Panc1 (cell line): ENCODE measurements around the gene ASTN2. TPM values are rescaled to one million over a fixed set of nuclear protein-coding genes. Genes with fewer than 3 reads are reported as not detected.
"Not testable (repeated sequence)": the region's sequence is repeated elsewhere in the genome, so short reads cannot be mapped to it uniquely, and the experiment has no call there.

Experiments used
- ATAC-seq: fragments of 200-7000 bp; cut with Tn5 transposase; 2 replicates; pipeline ENCODE4 v1.9.1; 2020; ENCODE audit warnings: mild to moderate bottlenecking, moderate library complexity
- BruUV-seq: library from RNA; stranded (reverse); fragments of 400-500 nt; replicated peaks from 2 replicates; lab custom pipeline; 2021; lab: Mats Ljungman, UMichigan
- CTCF ChIA-PET: fragments of 300-600 bp; sonication (Branson Sonifier 250); formaldehyde crosslinking; loops from one replicate; lab custom pipeline; 2022; ENCODE audit warnings: antibody characterized with exemption; lab: Charles Lee
- POLR2A ChIA-PET: fragments of 300-600 bp; sonication (Branson Sonifier 250); formaldehyde crosslinking; loops from one replicate; lab custom pipeline; 2022; ENCODE audit warnings: antibody characterized with exemption; lab: Charles Lee
- DNase-seq: peaks from one replicate; pipeline ENCODE4 v3.0.0-alpha.2; 2010; ENCODE audit warnings: low read depth, low spot score
- H3K27ac ChIP-seq: 2 replicates; pipeline ENCODE4 v1.5.1; 2011; ENCODE audit warnings: mild to moderate bottlenecking, low read length, inconsistent platforms
- H3K27me3 ChIP-seq: fragments of 200-500 bp; sonication (Bioruptor generic); 2 replicates; pipeline ENCODE4 v1.6.0; 2014; ENCODE audit warnings: low read length, inconsistent platforms; ENCODE audit not compliant: control insufficient read depth, insufficient read depth
- H3K36me3 ChIP-seq: fragments of 200-500 bp; sonication (Bioruptor generic); 2 replicates; pipeline ENCODE4 v1.5.1; 2014; ENCODE audit warnings: inconsistent platforms, mild to moderate bottlenecking, low read length, moderate library complexity; ENCODE audit not compliant: control insufficient read depth, insufficient read depth
- H3K4me1 ChIP-seq: 2 replicates; pipeline ENCODE4 v1.5.1; 2011; ENCODE audit warnings: inconsistent platforms, mild to moderate bottlenecking, low read length, moderate library complexity; ENCODE audit not compliant: control insufficient read depth, insufficient read depth
- H3K4me3 ChIP-seq, 2 experiments: 2 replicates each; pipeline ENCODE4 v1.5.1; 2011 to 2012; ENCODE audit warnings: low read depth in 2 of 2, low read length in 2 of 2, mild to moderate bottlenecking in 2 of 2, inconsistent platforms in 1 of 2, moderate library complexity in 1 of 2
- H3K9me3 ChIP-seq: fragments of 200-500 bp; sonication (Bioruptor generic); 2 replicates; pipeline ENCODE4 v1.5.1; 2014; ENCODE audit warnings: low read depth, mild to moderate bottlenecking, inconsistent platforms, low read length, moderate library complexity; ENCODE audit not compliant: control insufficient read depth, insufficient read depth
- CTCF ChIP-seq: fragments of 450-650 bp; IDR thresholded peaks from 2 replicates; pipeline ENCODE4 v1.5.1; 2017; ENCODE audit warnings: mild to moderate bottlenecking
- POLR2AphosphoS5 ChIP-seq: IDR thresholded peaks from 2 replicates; pipeline ENCODE4 v1.6.1; 2012; ENCODE audit warnings: mild to moderate bottlenecking, low read depth, low read length, moderate library complexity
- REST ChIP-seq, 2 experiments: IDR thresholded peaks; 2 replicates each; pipeline ENCODE4 v1.6.1; 2011 to 2012; ENCODE audit warnings: low read depth in 2 of 2, control low read depth in 1 of 2, low read length in 1 of 2, mild to moderate bottlenecking in 1 of 2, moderate library complexity in 1 of 2; ENCODE audit not compliant: insufficient read depth in 1 of 2
- SIN3A ChIP-seq: IDR thresholded peaks from 2 replicates; pipeline ENCODE4 v1.6.1; 2012; ENCODE audit warnings: low read depth, mild to moderate bottlenecking, low read length, moderate library complexity, borderline replicate concordance; ENCODE audit not compliant: insufficient read depth
- TCF7L2 ChIP-seq: IDR thresholded peaks from 2 replicates; pipeline ENCODE4 v1.6.1; 2011; ENCODE audit warnings: mild to moderate bottlenecking, low read depth, low read length, inconsistent platforms
- in situ Hi-C: cut with HindIII; loops from 2 replicates; pipeline ENCODE4 v1.10.0; 2016; ENCODE audit warnings: low sequenced_read_pairs, low pct_unique_long_range_greater_than_20kb
- intact Hi-C: fragments of 100-400 bp; cut with micrococcal nuclease; formaldehyde crosslinking; loops from one replicate; pipeline ENCODE4 v1.10.0; 2022; ENCODE audit not compliant: unreplicated experiment
- total RNA-seq: library from RNA; stranded (reverse); gene quantifications from one replicate; pipeline ENCODE4 v1.2.1, GENCODE V29; 2021; ENCODE audit not compliant: unreplicated experiment

The ASTN2 gene
- total RNA-seq, 1 experiment from 2014 or later: 3.9 TPM

- no peaks in the 10 kb centered on the region for H3K4me1 ChIP-seq
- no peaks in the 10 kb centered on the region for H3K36me3 ChIP-seq
- no peak overlapping the region for H3K4me3 ChIP-seq
- DNase-seq: no peak
- no peak overlapping the region for H3K27ac ChIP-seq
- intact Hi-C loops (no loop called here), in situ Hi-C loops (no loop called here)
- TF ChIP-seq REST (IDR thresholded peaks at IDR 0.05; ENCODE audit: insufficient read depth in 1 of 2, low read depth in 2 of 2, low read length in 1 of 2) (no peak), SIN3A (no peak), TCF7L2 (no peak), CTCF (no peak), POLR2AphosphoS5 (no peak)
- BruUV-seq: no TSS peak
- H3K9me3 ChIP-seq: no peaks in the 10 kb centered on the region
- H3K27me3 ChIP-seq: no peaks in the 10 kb centered on the region
- ChIA-PET CTCF (no interaction called here), POLR2A (no interaction called here)
- ATAC-seq: no peak
These were observed 523.4 kb downstream of the ASTN2 start for GRCh38 chr9:116891424-116891823.

- H3K27ac ChIP-seq, POLR2A ChIA-PET, H3K27me3 ChIP-seq, intact Hi-C loops, BruUV-seq, H3K4me3 ChIP-seq, CTCF ChIA-PET, H3K36me3 ChIP-seq, ATAC-seq, DNase-seq, H3K4me1 ChIP-seq, in situ Hi-C loops, H3K9me3 ChIP-seq: not testable (repeated sequence)
These were observed 526.4 kb downstream of the ASTN2 start for GRCh38 chr9:116888476-116888875.

GRCh38 chr9:116888066-116888465 is 526.8 kb downstream of the ASTN2 start:
- ChIA-PET CTCF (no interaction called here), POLR2A (no interaction called here)
- BruUV-seq: no TSS peak
- Histone ChIP-seq H3K4me1 (no peaks in the 10 kb centered on the region), H3K4me3 (no peak overlapping the region), H3K27ac (no peak overlapping the region), H3K36me3 (no peaks in the 10 kb centered on the region), H3K27me3 (no peaks in the 10 kb centered on the region), H3K9me3 (no peaks in the 10 kb centered on the region)
- in situ Hi-C loops (no loop called here), intact Hi-C loops (no loop called here)
- ATAC-seq (no peak), DNase-seq (no peak)
- no peak for TF ChIP-seq SIN3A
- TF ChIP-seq POLR2AphosphoS5: no peak
- no peak for TF ChIP-seq REST (IDR thresholded peaks at IDR 0.05; ENCODE audit: insufficient read depth in 1 of 2, low read depth in 2 of 2, low read length in 1 of 2)
- no peak for TF ChIP-seq CTCF
- TF ChIP-seq TCF7L2: no peak
